HG02588 (cell line): ENCODE results near the gene EDEM1.

ENCODE experiments used
- ATAC-seq: cut with Tn5 transposase; IDR thresholded peaks from one replicate; pipeline ENCODE4 v1.9.1; 2021; ENCODE audit warnings: mild to moderate bottlenecking, moderate library complexity; ENCODE audit not compliant: unreplicated experiment

The EDEM1 gene

GRCh38 chr3:5264896-5265770 is 77.6 kb downstream of the EDEM1 start:
- ATAC-seq: no peak

GRCh38 chr3:5267252-5267651 is 79.7 kb downstream of the EDEM1 start:
- ATAC-seq: no peak

- ATAC-seq: no peak
Observed at GRCh38 chr3:5267889-5268288, 80.4 kb downstream of the EDEM1 start.
